OCI-LY1 (cell line): Measurements from ENCODE around the gene RAPGEF1.
A peak's percentile ranks its signal among the peaks of the same experiment; 100 is the strongest.

ENCODE experiments used
- H2AFZ ChIP-seq: fragments of 200-600 bp; sonication (generic), shearing (Covaris generic); 2 replicates; pipeline ENCODE4 v1.6.0; 2014; ENCODE audit warnings: antibody characterized with exemption, mild to moderate bottlenecking, low read length
- H3F3A ChIP-seq: fragments of 200-600 bp; sonication (generic), shearing (Covaris generic); 2 replicates; pipeline ENCODE4 v1.6.0; 2014; ENCODE audit warnings: mild to moderate bottlenecking, antibody characterized with exemption, low read length, moderate library complexity; ENCODE audit not compliant: insufficient read depth
- H3K27ac ChIP-seq: fragments of 200-600 bp; sonication (generic); 2 replicates; pipeline ENCODE4 v1.5.1; 2014; ENCODE audit warnings: low read length, mixed run types, mild to moderate bottlenecking, low read depth; ENCODE audit not compliant: poor library complexity, severe bottlenecking
- H3K27me3 ChIP-seq: fragments of 200-600 bp; sonication (generic); 2 replicates; pipeline ENCODE4 v1.6.0; 2014; ENCODE audit warnings: antibody characterized with exemption, mild to moderate bottlenecking, low read length, moderate library complexity; ENCODE audit not compliant: insufficient read depth
- H3K36me3 ChIP-seq: fragments of 200-600 bp; sonication (generic); 2 replicates; pipeline ENCODE4 v1.6.1; 2014; ENCODE audit warnings: mild to moderate bottlenecking, antibody characterized with exemption, low read length, moderate library complexity, mixed read lengths; ENCODE audit not compliant: insufficient read depth
- H3K4me1 ChIP-seq: fragments of 200-600 bp; sonication (generic); 2 replicates; pipeline ENCODE4 v1.5.1; 2014; ENCODE audit warnings: mild to moderate bottlenecking, low read length, moderate library complexity; ENCODE audit not compliant: insufficient read depth, severe bottlenecking
- H3K4me2 ChIP-seq: fragments of 200-600 bp; sonication (generic), shearing (Covaris generic); 2 replicates; pipeline ENCODE4 v1.6.1; 2014; ENCODE audit warnings: low read length
- H3K4me3 ChIP-seq: fragments of 200-600 bp; sonication (generic); 2 replicates; pipeline ENCODE4 v1.5.1; 2014; ENCODE audit warnings: low read length, low read depth, mild to moderate bottlenecking, mixed read lengths; ENCODE audit not compliant: poor library complexity, severe bottlenecking
- H3K79me2 ChIP-seq: fragments of 200-600 bp; shearing (Covaris generic); 2 replicates; pipeline ENCODE4 v1.6.1; 2016; ENCODE audit warnings: mixed run types, low read length, mixed read lengths; ENCODE audit not compliant: insufficient read depth
- H3K9ac ChIP-seq: fragments of 200-600 bp; sonication (generic), shearing (Covaris generic); 2 replicates; pipeline ENCODE4 v1.6.1; 2014; ENCODE audit warnings: mild to moderate bottlenecking, low read length, mixed read lengths
- H3K9me2 ChIP-seq: fragments of 200-600 bp; sonication (generic), shearing (Covaris generic); 2 replicates; pipeline ENCODE4 v1.6.1; 2014; ENCODE audit warnings: low read depth, mild to moderate bottlenecking, low read length, mixed read lengths
- H3K9me3 ChIP-seq: fragments of 200-600 bp; shearing (Covaris generic); 2 replicates; pipeline ENCODE4 v1.6.1; 2014; ENCODE audit warnings: low read length, mixed read lengths
- H4K20me1 ChIP-seq: fragments of 200-600 bp; sonication (generic), shearing (Covaris generic); 2 replicates; pipeline ENCODE4 v1.6.0; 2016; ENCODE audit warnings: mild to moderate bottlenecking, low read length; ENCODE audit not compliant: insufficient read depth
- EZH2 ChIP-seq: fragments of 200-600 bp; sonication (generic), shearing (Covaris generic); IDR thresholded peaks from 2 replicates; pipeline ENCODE4 v1.8.0; 2017; ENCODE audit warnings: borderline replicate concordance, mixed run types, mild to moderate bottlenecking, antibody characterized with exemption, low read length, moderate library complexity, mixed read lengths
- TF ChIP-seq, protein P1 (sequence below): fragments of 200-600 bp; sonication (generic), shearing (Covaris generic); IDR thresholded peaks from 2 replicates; pipeline ENCODE4 v1.5.1; 2017; ENCODE audit warnings: mild to moderate bottlenecking, antibody characterized with exemption, low read length, moderate library complexity, mixed read lengths

The RAPGEF1 gene

DNA sequence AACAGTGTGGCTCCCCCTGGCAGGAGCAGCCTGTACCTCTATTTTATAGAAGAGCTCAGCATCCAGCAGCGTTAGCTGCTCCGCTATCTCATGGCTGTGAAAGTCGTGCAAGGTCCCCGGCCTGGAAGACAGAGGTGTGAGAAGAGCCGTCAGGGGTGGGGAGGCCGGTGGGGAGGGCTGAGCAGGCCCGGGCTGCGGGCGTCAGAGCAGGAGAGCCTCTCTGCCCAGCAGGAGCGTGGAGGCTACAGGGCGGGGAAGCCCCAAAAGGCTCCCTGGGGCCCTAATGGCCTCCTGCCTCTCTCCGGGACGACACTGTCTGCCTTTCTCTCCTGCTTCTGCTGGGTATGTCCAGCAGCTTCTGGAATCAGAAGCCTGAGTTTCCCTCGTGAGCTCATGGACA is 152.0 kb downstream of the RAPGEF1 start:
- Histone ChIP-seq H3K79me2 (no peaks in the 10 kb centered on the region), H3K9ac (no peak overlapping the region), H3K4me1 (no peaks in the 10 kb centered on the region), H3K4me2 (no peak overlapping the region), H3K9me3 (no peaks in the 10 kb centered on the region), H3K4me3 (no peak overlapping the region), H3F3A (no peaks in the 10 kb centered on the region), H2AFZ (no peak overlapping the region), H3K27ac (no peak overlapping the region), H3K9me2 (no peaks in the 10 kb centered on the region), H4K20me1 (no peaks in the 10 kb centered on the region), H3K27me3 (no peaks in the 10 kb centered on the region), H3K36me3 (peaks cover 84% of the 10 kb centered on the region)
- TF ChIP-seq, protein P1, sequence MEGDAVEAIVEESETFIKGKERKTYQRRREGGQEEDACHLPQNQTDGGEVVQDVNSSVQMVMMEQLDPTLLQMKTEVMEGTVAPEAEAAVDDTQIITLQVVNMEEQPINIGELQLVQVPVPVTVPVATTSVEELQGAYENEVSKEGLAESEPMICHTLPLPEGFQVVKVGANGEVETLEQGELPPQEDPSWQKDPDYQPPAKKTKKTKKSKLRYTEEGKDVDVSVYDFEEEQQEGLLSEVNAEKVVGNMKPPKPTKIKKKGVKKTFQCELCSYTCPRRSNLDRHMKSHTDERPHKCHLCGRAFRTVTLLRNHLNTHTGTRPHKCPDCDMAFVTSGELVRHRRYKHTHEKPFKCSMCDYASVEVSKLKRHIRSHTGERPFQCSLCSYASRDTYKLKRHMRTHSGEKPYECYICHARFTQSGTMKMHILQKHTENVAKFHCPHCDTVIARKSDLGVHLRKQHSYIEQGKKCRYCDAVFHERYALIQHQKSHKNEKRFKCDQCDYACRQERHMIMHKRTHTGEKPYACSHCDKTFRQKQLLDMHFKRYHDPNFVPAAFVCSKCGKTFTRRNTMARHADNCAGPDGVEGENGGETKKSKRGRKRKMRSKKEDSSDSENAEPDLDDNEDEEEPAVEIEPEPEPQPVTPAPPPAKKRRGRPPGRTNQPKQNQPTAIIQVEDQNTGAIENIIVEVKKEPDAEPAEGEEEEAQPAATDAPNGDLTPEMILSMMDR: no peak
- TF ChIP-seq EZH2: no peak

GRCh38 chr9:131587331-131587730 is 152.5 kb downstream of the RAPGEF1 start:
- H3F3A ChIP-seq: no peaks in the 10 kb centered on the region
- H3K9ac ChIP-seq: no peak overlapping the region
- no peaks in the 10 kb centered on the region for H3K9me3 ChIP-seq
- peaks cover 87% of the 10 kb centered on the region for H3K36me3 ChIP-seq
- no peaks in the 10 kb centered on the region for H3K9me2 ChIP-seq
- no peak overlapping the region for H2AFZ ChIP-seq
- no peaks in the 10 kb centered on the region for H4K20me1 ChIP-seq
- H3K4me2 ChIP-seq: no peak overlapping the region
- no peak overlapping the region for H3K4me3 ChIP-seq
- no peaks in the 10 kb centered on the region for H3K79me2 ChIP-seq
- no peaks in the 10 kb centered on the region for H3K4me1 ChIP-seq
- no peak for TF ChIP-seq EZH2
- TF ChIP-seq, protein P1: no peak
- peak overlapping the region; percentile 41 for H3K27ac ChIP-seq
- H3K27me3 ChIP-seq: no peaks in the 10 kb centered on the region

DNA sequence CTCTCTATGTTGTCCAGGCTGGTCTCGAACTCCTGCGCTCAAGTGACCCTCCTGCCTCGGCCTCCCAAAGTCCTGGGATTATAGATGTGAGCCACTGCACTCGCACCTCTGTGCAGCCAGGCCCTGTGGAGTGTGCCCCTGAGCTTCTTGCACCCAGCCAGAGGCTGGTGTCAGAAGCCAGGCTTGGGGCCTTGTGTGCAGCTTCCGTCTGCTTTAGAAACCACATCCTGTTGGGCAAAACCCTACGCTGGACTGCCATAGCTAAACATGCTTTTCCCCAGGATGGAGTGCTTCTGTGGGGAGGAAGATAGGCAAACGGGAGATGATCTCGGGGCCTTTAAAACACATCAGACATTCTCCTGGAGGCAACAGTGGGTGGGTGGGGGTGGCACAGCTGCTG is 154.5 kb downstream of the RAPGEF1 start:
- peak overlapping the region; percentile 36 for H3K27ac ChIP-seq

More for the DNA sequence above, 154.5 kb downstream of the RAPGEF1 start:
- no peaks in the 10 kb centered on the region for H3K79me2 ChIP-seq
- H3K9me3 ChIP-seq: no peaks in the 10 kb centered on the region
- no peaks in the 10 kb centered on the region for H3K9me2 ChIP-seq
- peaks cover 85% of the 10 kb centered on the region for H3K36me3 ChIP-seq
- H3K4me1 ChIP-seq: no peaks in the 10 kb centered on the region
- no peaks in the 10 kb centered on the region for H3K27me3 ChIP-seq
- no peak overlapping the region for H2AFZ ChIP-seq
- no peak overlapping the region for H3K9ac ChIP-seq
- no peak overlapping the region for H3K4me3 ChIP-seq
- no peak overlapping the region for H3K4me2 ChIP-seq
- H3F3A ChIP-seq: no peaks in the 10 kb centered on the region
- H4K20me1 ChIP-seq: no peaks in the 10 kb centered on the region
- TF ChIP-seq, protein P1: no peak
- no peak for TF ChIP-seq EZH2
